MM.1S (cell line): ENCODE results near the gene CENPX.

Experiments
- DNase-seq: peaks from one replicate; pipeline ENCODE4 v3.0.0-alpha.2; 2015
- H2AFZ ChIP-seq: fragments of 300-600 bp; sonication (generic); 2 replicates; pipeline ENCODE4 v1.6.0; 2016; ENCODE audit warnings: antibody characterized with exemption, low read length
- H3F3A ChIP-seq: fragments of 300-600 bp; sonication (generic); 2 replicates; pipeline ENCODE4 v1.6.1; 2016; ENCODE audit warnings: mild to moderate bottlenecking, antibody characterized with exemption, low read length, moderate library complexity, mixed read lengths; ENCODE audit not compliant: insufficient read depth
- H3K27ac ChIP-seq: fragments of 300-600 bp; sonication (generic); 2 replicates; pipeline ENCODE4 v1.5.1; 2016; ENCODE audit warnings: mild to moderate bottlenecking, low read length
- H3K27me3 ChIP-seq: fragments of 300-600 bp; sonication (generic); replicated peaks from 2 replicates; pipeline ENCODE4 v1.6.0; 2016; ENCODE audit warnings: low read length; ENCODE audit not compliant: insufficient read depth
- H3K36me3 ChIP-seq: fragments of 300-600 bp; sonication (generic); replicated peaks from 2 replicates; pipeline ENCODE4 v1.6.1; 2016; ENCODE audit warnings: mild to moderate bottlenecking, low read length, mixed read lengths; ENCODE audit not compliant: insufficient read depth
- H3K4me1 ChIP-seq: fragments of 300-600 bp; sonication (generic); 2 replicates; pipeline ENCODE4 v1.6.1; 2016; ENCODE audit warnings: low read length, mixed read lengths
- H3K4me2 ChIP-seq: fragments of 300-600 bp; sonication (generic); 2 replicates; pipeline ENCODE4 v1.6.0; 2016; ENCODE audit warnings: low read depth, low read length
- H3K4me3 ChIP-seq: fragments of 300-600 bp; sonication (generic); 2 replicates; pipeline ENCODE4 v1.5.1; 2016; ENCODE audit warnings: low read length, mixed read lengths
- H3K79me2 ChIP-seq: fragments of 300-600 bp; sonication (generic); 2 replicates; pipeline ENCODE4 v1.6.1; 2016; ENCODE audit warnings: mixed run types, low read length, mixed read lengths
- H3K9ac ChIP-seq: fragments of 300-600 bp; sonication (generic); 2 replicates; pipeline ENCODE4 v1.6.1; 2016; ENCODE audit warnings: low read length, mixed read lengths
- H3K9me2 ChIP-seq: fragments of 300-600 bp; sonication (generic); replicated peaks from 2 replicates; pipeline ENCODE4 v1.6.1; 2016; ENCODE audit warnings: mild to moderate bottlenecking, low read length, mixed read lengths; ENCODE audit not compliant: insufficient read depth
- H3K9me3 ChIP-seq: fragments of 300-600 bp; sonication (generic); replicated peaks from 2 replicates; pipeline ENCODE4 v1.6.1; 2016; ENCODE audit warnings: mild to moderate bottlenecking, low read length, mixed read lengths; ENCODE audit not compliant: insufficient read depth
- H4K20me1 ChIP-seq: fragments of 300-600 bp; sonication (generic); 2 replicates; pipeline ENCODE4 v1.6.1; 2016; ENCODE audit warnings: mild to moderate bottlenecking, low read length, moderate library complexity, mixed read lengths; ENCODE audit not compliant: insufficient read depth
- EZH2 ChIP-seq: fragments of 300-600 bp; sonication (generic); optimal IDR thresholded peaks from 2 replicates; pipeline ENCODE3; 2017; ENCODE audit warnings: low read depth, mild to moderate bottlenecking, antibody characterized with exemption, low read length, mixed read lengths
- EZH2phosphoT487 ChIP-seq: fragments of 300-600 bp; sonication (generic); IDR thresholded peaks from 2 replicates; pipeline ENCODE4 v1.6.1; 2018; ENCODE audit warnings: antibody characterized with exemption, low read length
- TF ChIP-seq, protein P1 (sequence below): fragments of 300-600 bp; sonication (generic); IDR thresholded peaks from 2 replicates; pipeline ENCODE4 v1.5.1; 2016; ENCODE audit warnings: antibody characterized with exemption, low read length, mixed read lengths

The CENPX gene

DNA sequence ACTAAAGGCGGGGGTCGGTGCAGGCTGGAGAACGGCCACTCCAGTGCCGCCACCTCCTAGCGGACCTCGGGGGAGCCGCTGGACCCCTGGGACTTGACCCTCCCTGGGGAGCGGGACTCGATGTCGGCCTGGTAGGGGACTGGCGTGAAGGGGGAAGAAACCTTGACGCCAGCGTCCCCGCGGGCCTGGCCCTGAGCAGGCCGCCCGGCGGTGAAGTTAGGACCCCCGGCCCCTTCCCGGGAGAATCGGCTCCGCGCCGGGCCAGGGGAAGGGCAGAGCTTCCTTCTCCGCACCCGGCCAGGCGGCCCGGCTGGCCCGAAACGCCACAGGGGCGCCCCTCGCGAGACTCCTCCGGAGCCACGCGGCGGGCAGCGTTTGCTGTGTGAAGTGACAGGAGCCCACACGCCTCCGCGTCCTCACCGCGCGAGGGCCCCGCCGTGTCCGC is 42.5 kb upstream of the CENPX start:
- TF ChIP-seq, protein P1, sequence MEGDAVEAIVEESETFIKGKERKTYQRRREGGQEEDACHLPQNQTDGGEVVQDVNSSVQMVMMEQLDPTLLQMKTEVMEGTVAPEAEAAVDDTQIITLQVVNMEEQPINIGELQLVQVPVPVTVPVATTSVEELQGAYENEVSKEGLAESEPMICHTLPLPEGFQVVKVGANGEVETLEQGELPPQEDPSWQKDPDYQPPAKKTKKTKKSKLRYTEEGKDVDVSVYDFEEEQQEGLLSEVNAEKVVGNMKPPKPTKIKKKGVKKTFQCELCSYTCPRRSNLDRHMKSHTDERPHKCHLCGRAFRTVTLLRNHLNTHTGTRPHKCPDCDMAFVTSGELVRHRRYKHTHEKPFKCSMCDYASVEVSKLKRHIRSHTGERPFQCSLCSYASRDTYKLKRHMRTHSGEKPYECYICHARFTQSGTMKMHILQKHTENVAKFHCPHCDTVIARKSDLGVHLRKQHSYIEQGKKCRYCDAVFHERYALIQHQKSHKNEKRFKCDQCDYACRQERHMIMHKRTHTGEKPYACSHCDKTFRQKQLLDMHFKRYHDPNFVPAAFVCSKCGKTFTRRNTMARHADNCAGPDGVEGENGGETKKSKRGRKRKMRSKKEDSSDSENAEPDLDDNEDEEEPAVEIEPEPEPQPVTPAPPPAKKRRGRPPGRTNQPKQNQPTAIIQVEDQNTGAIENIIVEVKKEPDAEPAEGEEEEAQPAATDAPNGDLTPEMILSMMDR, result no peak
- TF ChIP-seq EZH2phosphoT487 (no peak), EZH2 (no peak)
- DNase-seq, result peak; percentile 19
- H2AFZ ChIP-seq, result peak overlapping the region; percentile 46; the same call in 1 of the 2 replicates

DNA sequence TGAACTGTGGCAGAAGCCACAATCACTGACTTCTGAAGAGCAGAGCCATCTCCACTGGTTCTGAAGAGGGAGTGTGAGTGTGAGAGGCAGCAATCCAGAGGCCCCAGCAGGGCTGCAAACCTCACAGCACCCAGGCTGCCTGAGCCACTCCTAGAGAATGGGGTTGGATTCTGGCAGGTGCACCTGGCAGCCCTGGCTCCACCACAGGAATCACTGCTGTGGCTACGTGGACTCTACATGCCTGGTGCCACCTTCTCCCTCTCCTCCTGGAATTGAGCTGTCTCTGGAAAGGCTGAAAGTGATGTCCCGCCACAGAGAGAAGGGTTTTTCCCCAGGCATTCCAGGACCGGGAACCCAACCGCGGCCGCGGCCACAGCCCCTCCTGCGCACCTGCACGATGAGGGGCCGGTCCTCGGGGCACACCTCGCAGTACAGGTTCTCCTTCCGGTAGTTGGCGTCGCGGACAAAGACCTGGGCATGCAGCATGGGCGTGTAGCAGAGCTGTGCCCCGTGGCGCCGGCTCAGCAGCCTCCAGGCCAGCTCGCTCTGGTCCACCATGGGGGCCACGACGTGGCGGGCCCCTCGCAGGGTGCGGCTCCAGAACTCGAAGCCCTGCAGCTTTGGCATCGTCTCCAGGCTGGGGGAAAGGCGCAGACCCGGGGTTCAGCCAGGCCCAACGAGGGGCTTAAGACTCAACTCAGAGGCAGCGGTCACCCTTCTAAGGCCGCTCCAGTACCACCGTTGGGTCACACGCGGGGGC is 41.9 kb upstream of the CENPX start:
- peaks cover 30% of the 10 kb centered on the region for H3K79me2 ChIP-seq
- peak; percentile 81 for DNase-seq
- H3K9me2 ChIP-seq, result no peaks in the 10 kb centered on the region
- no peaks in the 10 kb centered on the region for H3K9me3 ChIP-seq
- peaks cover 3% of the 10 kb centered on the region; the same call in 1 of the 2 replicates for H4K20me1 ChIP-seq
- H3K4me3 ChIP-seq, result peak overlapping the region; percentile 96
- peak overlapping the region; percentile 70; the same call in 1 of the 2 replicates for H3K27ac ChIP-seq
- H3F3A ChIP-seq, result peaks cover 15% of the 10 kb centered on the region
- peak overlapping the region; percentile 99 for H3K4me2 ChIP-seq
- peak overlapping the region; percentile 93 for H3K9ac ChIP-seq
- TF ChIP-seq EZH2 (no peak), EZH2phosphoT487 (no peak)
- TF ChIP-seq, protein P1, result no peak
- 0 out of 2 replicates have a peak, but pooled peaks cover 4% of the 10 kb centered on the region for H3K36me3 ChIP-seq
- no peaks in the 10 kb centered on the region for H3K27me3 ChIP-seq
- H3K4me1 ChIP-seq, result peaks cover 12% of the 10 kb centered on the region
- H2AFZ ChIP-seq, result peak overlapping the region; percentile 46

More for the DNA sequence above, 42.5 kb upstream of the CENPX start:
- Histone ChIP-seq H3K36me3 (0 out of 2 replicates have a peak, but pooled peaks cover 4% of the 10 kb centered on the region), H3K4me1 (peaks cover 12% of the 10 kb centered on the region), H3K4me2 (peak overlapping the region; percentile 99), H3K9ac (peak overlapping the region; percentile 93), H3F3A (peaks cover 12% of the 10 kb centered on the region), H3K27me3 (no peaks in the 10 kb centered on the region), H3K27ac (peak overlapping the region; percentile 70; the same call in 1 of the 2 replicates), H3K4me3 (peak overlapping the region; percentile 96), H3K9me2 (no peaks in the 10 kb centered on the region), H3K79me2 (peaks cover 30% of the 10 kb centered on the region), H4K20me1 (peaks cover 3% of the 10 kb centered on the region; the same call in 1 of the 2 replicates), H3K9me3 (no peaks in the 10 kb centered on the region)

DNA sequence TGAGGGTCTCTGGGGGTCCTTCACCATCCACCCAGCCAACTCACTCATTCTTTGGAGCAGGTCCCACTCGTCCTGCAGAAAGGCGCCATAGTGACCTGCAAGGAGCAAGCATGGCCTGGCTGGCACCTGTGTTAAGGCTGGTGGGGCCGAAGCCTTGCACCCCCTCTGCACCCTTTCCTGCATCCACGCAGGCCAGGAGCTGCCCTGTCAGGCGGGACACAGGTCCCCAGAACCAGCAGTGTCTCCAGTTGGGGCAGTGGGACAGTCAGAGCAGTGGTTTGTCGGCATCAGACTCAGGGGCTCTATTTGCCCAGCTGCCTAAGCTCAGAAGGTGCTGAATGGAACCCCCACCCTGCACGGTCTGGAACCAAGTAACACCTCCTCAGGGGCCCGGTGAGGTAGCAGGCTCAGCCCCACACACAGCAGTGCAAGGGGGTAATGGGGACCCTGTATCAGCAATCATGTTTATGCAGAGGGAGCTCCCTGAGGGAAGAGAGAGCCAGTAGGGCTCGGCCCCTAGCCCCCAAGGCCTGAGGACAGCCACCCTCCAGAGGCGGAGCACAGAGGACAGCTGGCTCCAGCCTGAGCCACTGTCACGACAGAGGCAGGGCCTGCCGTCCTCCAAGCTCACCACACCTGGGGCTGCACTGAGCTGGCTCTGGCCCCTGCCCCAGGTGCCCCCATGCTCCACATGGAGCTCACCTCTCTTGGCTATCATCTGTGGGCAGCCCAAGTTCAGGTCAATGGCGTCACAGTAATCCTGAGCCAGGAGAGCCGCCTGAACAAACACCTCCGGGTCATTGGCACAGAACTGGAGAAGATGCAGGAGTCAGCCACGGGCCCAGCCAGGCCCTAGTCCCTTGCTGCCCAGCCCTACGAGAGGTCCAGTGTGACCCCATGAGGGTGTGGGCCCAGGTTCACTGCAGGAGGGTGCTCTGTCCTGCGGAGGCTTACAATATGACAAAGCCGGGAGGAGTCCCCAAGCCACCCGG is 41.0 kb upstream of the CENPX start:
- TF ChIP-seq, protein P1, result no peak
- TF ChIP-seq EZH2 (no peak), EZH2phosphoT487 (no peak)
- H2AFZ ChIP-seq, result no peak overlapping the region
- H3K27me3 ChIP-seq, result no peaks in the 10 kb centered on the region
- peak overlapping the region; percentile 93; the same call in 1 of the 2 replicates for H3K9ac ChIP-seq
- H3K9me2 ChIP-seq, result no peaks in the 10 kb centered on the region
- H3K27ac ChIP-seq, result peak overlapping the region; percentile 70; the same call in 1 of the 2 replicates
- peaks cover 3% of the 10 kb centered on the region; the same call in 1 of the 2 replicates for H4K20me1 ChIP-seq
- peak overlapping the region; percentile 99 for H3K4me2 ChIP-seq
- H3F3A ChIP-seq, result peaks cover 15% of the 10 kb centered on the region
- peaks cover 30% of the 10 kb centered on the region for H3K79me2 ChIP-seq
- DNase-seq, result no peak
- peak overlapping the region; percentile 96; the same call in 1 of the 2 replicates for H3K4me3 ChIP-seq
- H3K4me1 ChIP-seq, result peaks cover 12% of the 10 kb centered on the region
- no peaks in the 10 kb centered on the region for H3K9me3 ChIP-seq
- H3K36me3 ChIP-seq, result 0 out of 2 replicates have a peak, but pooled peaks cover 4% of the 10 kb centered on the region
